HCT116 (cell line): Measurements from ENCODE around the gene NGF. TPM values are rescaled to one million over a fixed set of nuclear protein-coding genes. Genes with fewer than 3 reads are reported as not detected.

Experiments used
- ATAC-seq: fragments of 200-7000 bp; cut with Tn5 transposase; 2 replicates; pipeline ENCODE4 v1.9.1; 2020; ENCODE audit warnings: mild to moderate bottlenecking, moderate library complexity
- BruUV-seq: library from RNA; stranded (reverse); fragments of 400-500 nt; replicated peaks from 2 replicates; lab custom pipeline; 2021; lab: Mats Ljungman, UMichigan
- CTCF ChIA-PET: fragments of 300-600 bp; sonication (Branson Sonifier 250); formaldehyde crosslinking; loops from one replicate; lab custom pipeline; 2021; ENCODE audit warnings: antibody characterized with exemption; lab: Charles Lee
- POLR2A ChIA-PET: fragments of 300-600, 350-600 bp; sonication (Branson Sonifier 250); formaldehyde crosslinking; loops from one replicate; lab custom pipeline; 2021; ENCODE audit warnings: antibody characterized with exemption; lab: Charles Lee
- RAD21 ChIA-PET, 2 experiments: fragments of 300-600 bp; sonication (Branson Sonifier 250); formaldehyde crosslinking; loops; one replicate each; lab custom pipeline; 2023; ENCODE audit warnings: low total read pairs in 2 of 2; ENCODE audit not compliant: uncharacterized antibody in 2 of 2, unreplicated experiment in 2 of 2, low non-redundant PET in 1 of 2; lab: Charles Lee
- DNase-seq: peaks from one replicate; pipeline ENCODE4 v3.0.0-alpha.2; 2010; ENCODE audit warnings: low read depth, low spot score
- H2AFZ ChIP-seq: fragments of 200-600 bp; shearing (Covaris generic), sonication (generic); 2 replicates; pipeline ENCODE4 v1.6.1; 2017; ENCODE audit warnings: low read depth, mixed run types, mixed read lengths, antibody characterized with exemption, low read length; ENCODE audit not compliant: poor library complexity, severe bottlenecking
- H3K27ac ChIP-seq: 2 replicates; pipeline ENCODE4 v1.5.1; 2012; ENCODE audit warnings: low read depth, low read length
- H3K27me3 ChIP-seq: fragments of 200-600 bp; sonication (generic); 2 replicates; pipeline ENCODE4 v1.6.1; 2016; ENCODE audit warnings: mixed run types, low read length, mixed read lengths; ENCODE audit not compliant: insufficient read depth
- H3K36me3 ChIP-seq, 2 experiments: fragments of 200-500 bp in 1 of 2; fragments of 200-600 bp in 1 of 2; sonication (Bioruptor generic) in 1 of 2; sonication (generic) in 1 of 2; 2 replicates each; pipeline versions ENCODE4 v1.5.1 to v1.6.1; 2014 to 2016; ENCODE audit warnings: low read length in 2 of 2, inconsistent platforms in 1 of 2, mixed read lengths in 1 of 2, mixed run types in 1 of 2; ENCODE audit not compliant: insufficient read depth in 2 of 2, control insufficient read depth in 1 of 2
- H3K4me1 ChIP-seq, 2 experiments: fragments of 200-600 bp in 1 of 2; sonication (generic) in 1 of 2; 2 replicates each; pipeline versions ENCODE4 v1.5.1 to v1.6.1; 2012 to 2017; ENCODE audit warnings: low read length in 2 of 2, inconsistent platforms in 1 of 2, mild to moderate bottlenecking in 1 of 2, mixed read lengths in 1 of 2, mixed run types in 1 of 2, moderate library complexity in 1 of 2; ENCODE audit not compliant: insufficient read depth in 2 of 2, control insufficient read depth in 1 of 2
- H3K4me2 ChIP-seq: fragments of 200-600 bp; sonication (generic); 2 replicates; pipeline ENCODE4 v1.6.1; 2017; ENCODE audit warnings: mixed run types, low read length, mixed read lengths
- H3K4me3 ChIP-seq, 2 experiments: fragments of 200-600 bp in 1 of 2; sonication (generic) in 1 of 2; replicated peaks in 1 of 2; 2 replicates each; pipeline ENCODE4 v1.5.1; 2011 to 2016; ENCODE audit warnings: low read length in 2 of 2, control low read depth in 1 of 2, low read depth in 1 of 2, mild to moderate bottlenecking in 1 of 2, mixed read lengths in 1 of 2, mixed run types in 1 of 2
- H3K79me2 ChIP-seq: fragments of 200-600 bp; sonication (generic); 2 replicates; pipeline ENCODE4 v1.6.1; 2017; ENCODE audit warnings: mild to moderate bottlenecking, mixed run types, low read length, moderate library complexity, mixed read lengths; ENCODE audit not compliant: insufficient read depth
- H3K9ac ChIP-seq: fragments of 200-600 bp; sonication (generic); 2 replicates; pipeline ENCODE4 v1.6.1; 2016; ENCODE audit warnings: low read length, mixed read lengths
- H3K9me2 ChIP-seq: fragments of 200-600 bp; sonication (generic), shearing (Covaris generic); 2 replicates; pipeline ENCODE4 v1.6.1; 2017; ENCODE audit warnings: mixed run types, mild to moderate bottlenecking, moderate library complexity; ENCODE audit not compliant: insufficient read depth
- H3K9me3 ChIP-seq, 2 experiments: fragments of 200-500 bp in 1 of 2; fragments of 200-600 bp in 1 of 2; sonication (Bioruptor generic) in 1 of 2; sonication (generic) in 1 of 2; 2 replicates each; pipeline ENCODE4 v1.6.1; 2014 to 2017; ENCODE audit warnings: low read length in 2 of 2, mixed read lengths in 2 of 2, inconsistent platforms in 1 of 2, low read depth in 1 of 2, mild to moderate bottlenecking in 1 of 2, mixed run types in 1 of 2, moderate library complexity in 1 of 2; ENCODE audit not compliant: control insufficient read depth in 1 of 2, insufficient read depth in 1 of 2
- H4K20me1 ChIP-seq: fragments of 200-600 bp; sonication (generic), shearing (Covaris generic); 2 replicates; pipeline ENCODE4 v1.6.1; 2017; ENCODE audit warnings: mixed run types, mild to moderate bottlenecking, moderate library complexity; ENCODE audit not compliant: insufficient read depth
- CBX3 ChIP-seq: IDR thresholded peaks from 2 replicates; pipeline ENCODE4 v1.6.1; 2012; ENCODE audit warnings: low read depth
- ELF1 ChIP-seq: IDR thresholded peaks from 2 replicates; pipeline ENCODE4 v1.6.1; 2012; ENCODE audit warnings: low read depth, borderline replicate concordance
- EZH2 ChIP-seq: fragments of 200-600 bp; sonication (generic); IDR thresholded peaks from 2 replicates; pipeline ENCODE4 v1.6.1; 2017; ENCODE audit warnings: antibody characterized with exemption, mixed run types
- EZH2phosphoT487 ChIP-seq: fragments of 200-600 bp; IDR thresholded peaks from 2 replicates; pipeline ENCODE4 v1.6.1; 2018; ENCODE audit warnings: antibody characterized with exemption, borderline replicate concordance
- FOSL1 ChIP-seq: IDR thresholded peaks from 2 replicates; pipeline ENCODE4 v1.6.1; 2012; ENCODE audit warnings: low read depth
- JUND ChIP-seq: IDR thresholded peaks from 2 replicates; pipeline ENCODE4 v1.6.1; 2012
- POLR2A ChIP-seq: IDR thresholded peaks from 2 replicates; pipeline ENCODE4 v1.7.0; 2011; ENCODE audit warnings: borderline replicate concordance; ENCODE audit not compliant: insufficient read depth, insufficient read length; ENCODE audit errors: extremely low read depth
- POLR2AphosphoS5 ChIP-seq: IDR thresholded peaks from 2 replicates; pipeline ENCODE4 v1.6.1; 2011; ENCODE audit warnings: mild to moderate bottlenecking, low read depth, low read length, moderate library complexity
- RAD21 ChIP-seq: IDR thresholded peaks from 2 replicates; pipeline ENCODE4 v1.6.1; 2012; ENCODE audit warnings: low read depth, mild to moderate bottlenecking
- SIN3A ChIP-seq: IDR thresholded peaks from 2 replicates; pipeline ENCODE4 v1.6.1; 2012; ENCODE audit warnings: low read depth
- SP1 ChIP-seq: IDR thresholded peaks from 2 replicates; pipeline ENCODE4 v1.6.1; 2012; ENCODE audit warnings: low read depth
- SRF ChIP-seq: IDR thresholded peaks from 2 replicates; pipeline ENCODE4 v1.6.1; 2012; ENCODE audit warnings: low read depth
- TCF7L2 ChIP-seq: IDR thresholded peaks from 2 replicates; pipeline ENCODE4 v1.7.0; 2011; ENCODE audit warnings: borderline replicate concordance, inconsistent platforms; ENCODE audit not compliant: insufficient read depth, insufficient read length; ENCODE audit errors: extremely low read depth
- ZFX ChIP-seq: fragments of 450-650 bp; IDR thresholded peaks from 2 replicates; pipeline ENCODE4 v1.6.1; 2017
- ZNF274 ChIP-seq: fragments of 200-500 bp; sonication (Bioruptor generic); IDR thresholded peaks from 2 replicates; pipeline ENCODE4 v1.6.1; 2014; ENCODE audit warnings: mild to moderate bottlenecking, low read depth, low read length, inconsistent platforms
- intact Hi-C: fragments of 100-400 bp; cut with micrococcal nuclease; formaldehyde crosslinking; loops from 2 replicates; pipeline ENCODE4 v1.10.0; 2022
- total RNA-seq: library from RNA; stranded (reverse); gene quantifications from one replicate; pipeline ENCODE4 v1.2.1, GENCODE V29; 2021; ENCODE audit not compliant: unreplicated experiment
- TF ChIP-seq, protein P1 (sequence below): IDR thresholded peaks from 2 replicates; pipeline ENCODE4 v1.6.1; 2012
- TF ChIP-seq, protein P2 (sequence below): IDR thresholded peaks from 2 replicates; pipeline ENCODE4 v1.6.1; 2012
- TF ChIP-seq, protein P3 (sequence below): IDR thresholded peaks from 2 replicates; pipeline ENCODE4 v1.6.1; 2012; ENCODE audit warnings: low read depth
- TF ChIP-seq, protein P4 (sequence below): IDR thresholded peaks from 2 replicates; pipeline ENCODE4 v1.6.1; 2011; ENCODE audit warnings: mild to moderate bottlenecking, low read length, moderate library complexity; ENCODE audit not compliant: insufficient replicate concordance; ENCODE audit errors: extremely low read depth

Gene NGF
- total RNA-seq, 1 experiment from 2014 or later: not detected

DNA sequence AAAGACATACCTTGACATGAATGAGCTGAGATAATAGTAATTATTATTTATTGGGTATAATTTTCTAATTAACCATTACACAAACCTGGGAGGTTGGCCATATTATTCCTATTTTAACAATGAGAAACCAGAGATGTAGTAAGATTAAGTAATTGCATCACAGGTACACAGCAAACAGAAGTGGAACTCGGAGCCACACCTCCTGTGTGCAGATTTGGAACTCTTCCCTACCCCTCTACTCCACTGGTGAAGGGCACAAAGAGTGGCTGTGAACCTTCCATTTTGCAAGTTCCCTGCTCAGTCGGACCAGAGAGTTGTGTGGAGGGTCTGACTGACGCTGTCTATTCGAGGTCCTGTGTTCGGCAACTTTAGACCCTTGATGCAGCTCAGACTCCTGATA is 45.0 kb downstream of the NGF start:
- Histone ChIP-seq H4K20me1 (no peaks in the 10 kb centered on the region), H3K36me3 (no peaks in the 10 kb centered on the region), H3K9me3 (no peaks in the 10 kb centered on the region), H2AFZ (no peak overlapping the region), H3K4me1 (no peaks in the 10 kb centered on the region), H3K9me2 (no peaks in the 10 kb centered on the region), H3K27me3 (no peaks in the 10 kb centered on the region; the same call in 1 of the 2 replicates), H3K79me2 (no peaks in the 10 kb centered on the region), H3K9ac (no peak overlapping the region), H3K27ac (no peak overlapping the region), H3K4me2 (no peak overlapping the region), H3K4me3 (no peak overlapping the region)
- ChIA-PET RAD21 (no interaction called here), POLR2A (no interaction called here), CTCF (no interaction called here)
- no peak for DNase-seq
- intact Hi-C loops: no loop called here
- no TSS peak for BruUV-seq
- no peak for TF ChIP-seq EZH2
- TF ChIP-seq, protein P1, sequence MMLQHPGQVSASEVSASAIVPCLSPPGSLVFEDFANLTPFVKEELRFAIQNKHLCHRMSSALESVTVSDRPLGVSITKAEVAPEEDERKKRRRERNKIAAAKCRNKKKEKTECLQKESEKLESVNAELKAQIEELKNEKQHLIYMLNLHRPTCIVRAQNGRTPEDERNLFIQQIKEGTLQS: no peak
- TF ChIP-seq, protein P2, sequence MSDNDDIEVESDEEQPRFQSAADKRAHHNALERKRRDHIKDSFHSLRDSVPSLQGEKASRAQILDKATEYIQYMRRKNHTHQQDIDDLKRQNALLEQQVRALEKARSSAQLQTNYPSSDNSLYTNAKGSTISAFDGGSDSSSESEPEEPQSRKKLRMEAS: no peak
- TF ChIP-seq ZNF274: no peak
- no peak for TF ChIP-seq EZH2phosphoT487
- no peak for TF ChIP-seq TCF7L2
- TF ChIP-seq CBX3: no peak
- TF ChIP-seq POLR2AphosphoS5: no peak
- no peak for TF ChIP-seq ZFX
- TF ChIP-seq, protein P3, sequence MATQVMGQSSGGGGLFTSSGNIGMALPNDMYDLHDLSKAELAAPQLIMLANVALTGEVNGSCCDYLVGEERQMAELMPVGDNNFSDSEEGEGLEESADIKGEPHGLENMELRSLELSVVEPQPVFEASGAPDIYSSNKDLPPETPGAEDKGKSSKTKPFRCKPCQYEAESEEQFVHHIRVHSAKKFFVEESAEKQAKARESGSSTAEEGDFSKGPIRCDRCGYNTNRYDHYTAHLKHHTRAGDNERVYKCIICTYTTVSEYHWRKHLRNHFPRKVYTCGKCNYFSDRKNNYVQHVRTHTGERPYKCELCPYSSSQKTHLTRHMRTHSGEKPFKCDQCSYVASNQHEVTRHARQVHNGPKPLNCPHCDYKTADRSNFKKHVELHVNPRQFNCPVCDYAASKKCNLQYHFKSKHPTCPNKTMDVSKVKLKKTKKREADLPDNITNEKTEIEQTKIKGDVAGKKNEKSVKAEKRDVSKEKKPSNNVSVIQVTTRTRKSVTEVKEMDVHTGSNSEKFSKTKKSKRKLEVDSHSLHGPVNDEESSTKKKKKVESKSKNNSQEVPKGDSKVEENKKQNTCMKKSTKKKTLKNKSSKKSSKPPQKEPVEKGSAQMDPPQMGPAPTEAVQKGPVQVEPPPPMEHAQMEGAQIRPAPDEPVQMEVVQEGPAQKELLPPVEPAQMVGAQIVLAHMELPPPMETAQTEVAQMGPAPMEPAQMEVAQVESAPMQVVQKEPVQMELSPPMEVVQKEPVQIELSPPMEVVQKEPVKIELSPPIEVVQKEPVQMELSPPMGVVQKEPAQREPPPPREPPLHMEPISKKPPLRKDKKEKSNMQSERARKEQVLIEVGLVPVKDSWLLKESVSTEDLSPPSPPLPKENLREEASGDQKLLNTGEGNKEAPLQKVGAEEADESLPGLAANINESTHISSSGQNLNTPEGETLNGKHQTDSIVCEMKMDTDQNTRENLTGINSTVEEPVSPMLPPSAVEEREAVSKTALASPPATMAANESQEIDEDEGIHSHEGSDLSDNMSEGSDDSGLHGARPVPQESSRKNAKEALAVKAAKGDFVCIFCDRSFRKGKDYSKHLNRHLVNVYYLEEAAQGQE: no peak
- no peak for TF ChIP-seq SIN3A
- no peak for TF ChIP-seq SP1
- no peak for TF ChIP-seq ELF1
- TF ChIP-seq FOSL1: no peak
- no peak for TF ChIP-seq JUND
- TF ChIP-seq SRF: no peak
- no peak for TF ChIP-seq POLR2A
- TF ChIP-seq RAD21: no peak
- TF ChIP-seq, protein P4, sequence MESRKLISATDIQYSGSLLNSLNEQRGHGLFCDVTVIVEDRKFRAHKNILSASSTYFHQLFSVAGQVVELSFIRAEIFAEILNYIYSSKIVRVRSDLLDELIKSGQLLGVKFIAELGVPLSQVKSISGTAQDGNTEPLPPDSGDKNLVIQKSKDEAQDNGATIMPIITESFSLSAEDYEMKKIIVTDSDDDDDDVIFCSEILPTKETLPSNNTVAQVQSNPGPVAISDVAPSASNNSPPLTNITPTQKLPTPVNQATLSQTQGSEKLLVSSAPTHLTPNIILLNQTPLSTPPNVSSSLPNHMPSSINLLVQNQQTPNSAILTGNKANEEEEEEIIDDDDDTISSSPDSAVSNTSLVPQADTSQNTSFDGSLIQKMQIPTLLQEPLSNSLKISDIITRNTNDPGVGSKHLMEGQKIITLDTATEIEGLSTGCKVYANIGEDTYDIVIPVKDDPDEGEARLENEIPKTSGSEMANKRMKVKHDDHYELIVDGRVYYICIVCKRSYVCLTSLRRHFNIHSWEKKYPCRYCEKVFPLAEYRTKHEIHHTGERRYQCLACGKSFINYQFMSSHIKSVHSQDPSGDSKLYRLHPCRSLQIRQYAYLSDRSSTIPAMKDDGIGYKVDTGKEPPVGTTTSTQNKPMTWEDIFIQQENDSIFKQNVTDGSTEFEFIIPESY: no peak
- TF ChIP-seq, all 23 proteins: peak for 0
- no peak for ATAC-seq
